Central memory CD4-positive, alpha-beta T cell (primary cell): ENCODE results near the gene CAMKV.
"Not testable (repeated sequence)": the region's sequence is repeated elsewhere in the genome, so short reads cannot be mapped to it uniquely, and the experiment has no call there.

ENCODE experiments used
- DNase-seq: peaks from one replicate; pipeline ENCODE4 v3.0.0; 2022
- total RNA-seq, 3 experiments: gene quantifications; one replicate each; lab custom pipeline; 2026; lab: John Stamatoyannopoulos, UW

The CAMKV gene, protein sequence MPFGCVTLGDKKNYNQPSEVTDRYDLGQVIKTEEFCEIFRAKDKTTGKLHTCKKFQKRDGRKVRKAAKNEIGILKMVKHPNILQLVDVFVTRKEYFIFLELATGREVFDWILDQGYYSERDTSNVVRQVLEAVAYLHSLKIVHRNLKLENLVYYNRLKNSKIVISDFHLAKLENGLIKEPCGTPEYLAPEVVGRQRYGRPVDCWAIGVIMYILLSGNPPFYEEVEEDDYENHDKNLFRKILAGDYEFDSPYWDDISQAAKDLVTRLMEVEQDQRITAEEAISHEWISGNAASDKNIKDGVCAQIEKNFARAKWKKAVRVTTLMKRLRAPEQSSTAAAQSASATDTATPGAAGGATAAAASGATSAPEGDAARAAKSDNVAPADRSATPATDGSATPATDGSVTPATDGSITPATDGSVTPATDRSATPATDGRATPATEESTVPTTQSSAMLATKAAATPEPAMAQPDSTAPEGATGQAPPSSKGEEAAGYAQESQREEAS
- total RNA-seq: 0 to 0.60 (median 0) reads per million in 3 experiments

DNA sequence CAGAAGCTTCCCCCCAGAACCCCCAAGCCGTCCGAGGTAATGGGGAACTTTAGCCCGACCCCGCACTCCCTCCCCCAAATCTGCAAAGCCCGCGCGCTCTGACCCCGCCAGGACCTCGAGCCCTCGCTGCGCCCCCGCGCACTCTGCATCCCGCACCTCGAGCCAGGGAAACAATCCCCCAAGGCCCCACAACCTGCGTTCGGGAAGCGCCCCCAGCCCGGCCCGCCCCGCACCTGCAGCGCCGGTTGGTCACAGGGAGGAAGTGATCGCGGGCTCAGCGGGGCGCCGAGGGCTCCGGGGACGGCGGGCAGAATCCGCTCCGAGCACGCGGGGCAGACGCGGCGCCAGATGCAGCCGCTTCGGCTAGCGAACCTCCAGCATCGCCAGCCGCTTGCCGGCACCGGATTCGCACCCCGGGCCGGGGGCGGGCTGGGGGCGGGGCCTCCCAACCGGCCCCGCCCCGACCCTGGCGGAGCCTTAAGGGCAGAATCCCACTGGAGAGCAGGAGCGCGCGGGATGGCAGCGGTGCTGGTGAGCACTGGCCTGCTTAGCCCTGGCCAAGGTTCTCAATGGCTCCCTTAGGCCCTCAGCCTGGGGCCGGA lies at the start of gene CAMKV:
Gene CAMKV, minus strand, starts transcription at position 382 of the 602 bp plus-strand sequence. CDS start 7,518 bp downstream, outside the sequence.
- DNase-seq: no peak

DNA sequence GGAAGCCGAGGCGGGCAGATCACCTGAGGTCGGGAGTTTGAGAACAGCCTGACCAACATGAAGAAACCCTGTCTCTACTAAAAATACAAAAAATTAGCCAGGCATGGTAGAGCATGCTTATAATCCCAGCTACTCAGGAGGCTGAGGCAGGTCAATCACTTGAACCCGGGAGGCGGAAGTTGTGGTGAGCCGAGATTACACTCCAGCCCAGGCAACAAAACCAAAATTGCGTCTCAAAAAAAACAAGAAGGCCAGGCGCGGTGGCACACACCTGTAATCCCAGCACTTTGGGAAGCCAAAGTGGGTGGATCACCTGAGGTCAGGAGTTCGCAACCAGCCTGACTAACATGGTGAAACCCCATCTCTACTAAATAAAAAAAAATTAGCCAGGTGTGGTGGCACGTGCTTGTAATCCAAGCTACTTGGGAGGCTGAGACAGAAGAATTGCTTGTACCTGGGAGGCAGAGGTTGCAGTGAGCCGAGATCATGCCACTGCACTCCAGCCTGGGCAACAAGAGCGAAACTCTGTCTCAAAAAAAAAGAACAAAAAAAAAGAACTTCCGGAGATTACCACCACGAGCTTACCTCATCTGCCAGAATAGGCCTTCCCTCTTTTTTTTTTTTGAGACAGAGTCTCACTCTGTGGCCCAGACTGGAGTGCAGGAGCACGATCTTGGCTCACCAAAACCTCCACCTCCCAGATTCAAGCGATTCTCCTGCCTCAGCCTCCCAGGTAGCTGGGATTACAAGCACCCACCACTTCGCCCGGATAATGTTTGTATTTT lies 48.3 kb upstream of the CAMKV start:
- not testable (repeated sequence) for DNase-seq

DNA sequence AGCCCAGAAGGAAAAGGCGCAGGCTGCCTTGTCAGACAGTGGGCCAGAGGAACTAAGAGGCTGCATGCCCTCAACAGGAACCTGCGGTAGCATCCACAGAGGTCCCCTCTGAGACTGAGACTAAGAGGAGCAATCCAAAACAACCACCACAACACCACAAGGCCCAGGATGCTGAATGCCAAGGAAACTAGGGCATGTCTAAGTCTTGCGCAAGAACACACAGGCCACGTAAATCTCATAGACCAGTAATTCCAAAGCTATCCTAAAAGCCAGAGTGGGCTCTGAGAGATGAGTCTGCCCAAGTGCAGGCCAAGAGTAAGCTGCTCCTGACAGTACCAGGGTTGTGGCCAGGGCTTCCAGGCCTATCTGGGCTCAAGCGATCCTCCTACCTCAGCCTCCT lies 47.0 kb upstream of the CAMKV start:
- no peak for DNase-seq

DNA sequence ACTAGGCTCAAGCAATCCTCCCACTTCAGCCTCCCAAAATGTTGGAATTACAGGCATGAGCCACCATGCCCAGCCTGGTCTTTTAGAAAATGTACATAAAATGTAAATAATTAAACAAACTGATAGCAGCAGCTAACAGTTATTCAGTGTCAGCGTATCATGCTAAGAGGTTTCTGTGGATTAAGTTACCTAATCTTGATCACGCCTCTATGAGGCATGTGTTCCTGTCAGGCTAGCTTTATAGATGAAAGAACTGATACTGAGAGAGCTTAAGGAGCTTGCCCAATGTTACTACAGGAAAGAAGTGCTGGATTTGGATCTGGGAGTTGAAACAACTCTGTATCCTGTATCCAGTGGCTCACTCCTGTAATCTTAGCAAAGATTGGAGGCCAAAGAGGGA lies 45.2 kb upstream of the CAMKV start:
- DNase-seq: no peak

DNA sequence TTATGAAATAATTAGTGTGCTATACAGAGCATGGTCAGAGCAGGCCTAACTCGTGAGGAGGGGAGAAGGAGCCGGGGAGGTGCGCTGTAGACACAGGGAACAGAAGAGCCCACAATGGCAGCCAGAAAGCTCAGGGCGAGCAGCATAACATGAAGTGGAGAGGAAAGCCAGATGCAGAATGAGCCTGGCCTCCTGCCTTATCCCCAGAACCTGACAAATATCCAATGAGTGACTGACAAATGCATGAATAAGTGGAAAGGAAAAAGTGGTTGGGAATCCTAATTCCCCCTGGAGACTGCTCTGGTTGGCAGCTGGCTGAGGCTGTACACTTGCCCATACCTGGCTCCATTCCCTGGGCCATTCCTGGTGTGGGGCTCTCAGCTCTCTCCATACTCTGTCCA lies 43.2 kb upstream of the CAMKV start:
- no peak for DNase-seq

DNA sequence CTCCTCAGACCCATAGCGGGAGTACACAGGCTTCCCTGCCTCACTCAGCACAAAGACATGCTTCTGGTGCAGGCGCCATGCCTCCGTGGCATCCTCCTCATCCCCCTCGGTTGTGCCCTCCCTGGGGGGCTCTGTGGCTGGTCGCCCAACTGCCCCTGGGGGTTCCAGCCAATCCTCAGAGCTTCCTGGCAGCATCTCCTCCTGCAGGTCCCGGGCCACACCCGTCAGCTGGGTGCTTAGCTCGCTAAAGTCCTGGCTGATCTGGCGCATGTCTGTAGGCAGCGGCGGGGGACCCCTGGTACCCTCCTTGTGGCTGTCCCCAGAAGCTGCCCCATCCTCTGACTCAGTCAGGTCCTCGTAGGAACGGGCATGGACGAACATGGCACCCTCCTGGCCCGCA lies 41.9 kb upstream of the CAMKV start:
- no peak for DNase-seq

DNA sequence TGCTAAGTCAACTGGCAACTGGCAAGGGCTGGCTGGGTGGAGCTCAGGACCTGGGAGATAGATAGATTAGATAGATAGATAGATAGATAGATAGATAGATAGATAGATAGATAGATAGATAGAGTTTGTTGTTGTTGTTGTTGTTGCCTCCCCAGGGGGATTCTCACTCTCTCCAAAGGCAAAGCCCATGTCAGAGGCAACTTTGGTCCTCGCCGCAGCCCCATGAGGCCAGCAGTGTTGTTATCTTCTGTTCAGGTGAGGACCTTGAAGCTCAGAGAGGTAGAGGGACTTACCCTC lies 41.4 kb upstream of the CAMKV start:
- no peak for DNase-seq

DNA sequence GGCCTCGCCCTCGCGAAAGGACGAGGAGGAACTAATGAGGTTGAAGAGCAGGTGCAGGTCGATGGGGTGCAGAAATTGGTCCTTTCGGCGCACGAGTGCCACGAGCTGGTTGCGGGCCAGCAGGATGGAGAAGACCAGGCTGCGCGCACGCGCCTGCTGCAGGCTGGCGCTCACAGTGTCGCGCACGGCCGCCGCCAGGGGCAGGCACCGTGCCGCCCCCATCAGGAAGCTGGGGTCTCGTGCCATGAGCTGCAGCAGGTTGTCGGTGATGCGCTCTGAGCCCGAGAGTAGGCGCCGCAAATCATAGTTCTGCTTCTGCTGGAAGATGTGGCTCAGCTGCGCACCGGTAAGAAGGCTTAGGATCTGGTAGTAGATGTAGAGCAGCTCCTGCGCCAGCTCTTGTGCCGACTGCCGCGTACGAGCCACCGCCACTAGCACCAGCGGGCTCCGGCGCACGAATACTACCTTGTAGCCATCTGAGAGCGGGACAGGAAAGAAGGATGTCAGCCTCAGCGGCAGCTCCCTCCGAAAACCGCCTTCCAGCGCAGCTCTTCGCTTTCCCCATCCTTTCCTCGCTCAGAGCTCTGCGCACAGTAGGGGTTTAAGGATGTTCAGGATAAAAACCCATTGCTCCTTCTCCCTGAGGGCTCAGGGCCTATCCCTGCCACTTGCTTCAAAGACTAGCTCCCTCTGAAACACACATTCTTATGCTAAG lies 40.9 kb upstream of the CAMKV start:
- DNase-seq: no peak

DNA sequence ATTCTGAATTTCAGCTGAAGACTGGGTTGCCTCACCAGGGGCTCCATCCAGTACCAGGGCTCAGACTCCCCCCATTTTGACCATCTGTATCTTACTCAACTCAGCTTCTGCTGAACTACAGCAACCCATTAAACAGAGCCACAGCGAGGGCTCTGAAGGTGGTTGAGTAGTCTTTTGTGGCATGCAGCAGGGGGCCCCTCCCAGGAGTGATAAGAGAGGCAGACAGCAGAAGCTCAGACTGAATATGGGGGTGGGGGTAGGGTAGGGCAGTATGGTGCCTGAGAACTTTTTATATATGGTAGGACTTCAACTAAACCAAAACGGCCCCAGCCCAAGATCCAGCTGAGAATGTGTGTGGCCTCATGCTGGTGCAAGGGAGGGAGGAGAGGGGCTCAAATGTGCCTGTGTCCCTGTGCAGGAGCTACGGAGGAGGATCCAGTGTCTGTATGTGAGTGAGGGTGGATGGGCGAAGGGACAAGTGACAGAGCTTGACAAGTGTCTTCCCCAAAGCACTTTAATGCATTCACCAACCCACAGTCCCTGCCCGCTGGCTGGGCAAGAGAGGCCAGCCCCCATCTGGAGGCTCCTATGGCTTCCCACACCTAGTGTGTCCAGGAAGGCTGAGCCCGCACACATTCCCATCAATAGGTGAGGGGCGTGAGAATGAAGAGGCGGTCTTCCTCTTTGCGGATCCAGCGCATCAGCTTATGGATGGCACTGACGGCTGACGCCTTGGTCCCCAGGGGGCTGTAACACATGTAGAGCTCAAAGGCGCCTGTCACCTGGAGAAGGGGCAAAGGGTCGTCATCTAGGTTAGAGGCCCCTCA lies 38.9 kb upstream of the CAMKV start:
- DNase-seq: no peak

DNA sequence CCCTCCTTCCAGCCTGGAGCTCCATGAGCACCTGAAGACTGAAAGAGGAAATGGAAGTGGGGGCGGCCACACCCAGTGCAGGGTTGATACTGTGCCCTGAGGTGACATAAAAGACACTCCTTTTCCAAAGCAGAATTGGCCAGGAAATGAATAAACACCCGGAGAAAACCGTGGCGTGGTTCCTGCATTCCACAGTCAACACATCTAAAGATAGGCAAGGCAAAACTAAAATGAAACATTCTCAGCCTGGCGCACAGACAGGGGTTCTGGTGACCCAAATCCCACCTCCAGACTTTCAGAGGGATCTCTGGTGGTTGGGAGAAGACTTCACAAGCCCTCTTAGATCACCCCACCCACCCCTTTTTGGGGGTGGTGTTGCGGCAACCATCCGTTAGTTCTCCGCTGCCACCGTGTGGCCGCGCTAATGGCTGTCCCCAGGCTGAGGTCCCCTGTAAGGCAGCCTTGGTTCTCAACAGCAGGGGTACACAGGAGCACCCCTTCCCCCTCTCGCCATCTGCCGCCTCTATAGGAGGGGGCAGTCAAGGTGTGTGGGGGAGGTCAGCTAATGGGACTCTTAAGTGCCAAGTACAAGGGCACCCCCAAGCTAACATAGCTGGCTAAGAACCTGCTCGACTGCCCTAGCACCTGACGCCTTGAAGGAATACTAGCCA lies 36.5 kb upstream of the CAMKV start:
- DNase-seq: peak; percentile 28

DNA sequence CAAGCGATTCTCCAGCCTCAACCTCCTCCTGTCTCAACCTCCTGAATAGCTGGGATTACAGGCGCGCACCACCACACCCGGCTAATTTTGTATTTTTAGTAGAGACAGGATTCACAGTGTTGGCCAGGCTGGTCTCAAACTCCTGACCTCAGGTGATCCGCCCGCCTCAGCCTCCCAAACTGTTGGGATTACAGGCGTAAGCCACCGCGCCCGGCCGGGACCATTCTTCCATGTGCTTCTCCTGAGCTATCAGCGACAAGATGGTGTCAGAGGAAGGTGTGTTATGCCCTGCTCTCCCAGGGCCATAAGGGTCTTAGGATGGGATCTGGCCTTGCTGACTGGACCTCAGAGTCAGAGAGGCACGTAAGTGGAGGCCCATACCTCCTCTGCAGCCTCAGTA lies 34.7 kb upstream of the CAMKV start:
- DNase-seq: not testable (repeated sequence)

DNA sequence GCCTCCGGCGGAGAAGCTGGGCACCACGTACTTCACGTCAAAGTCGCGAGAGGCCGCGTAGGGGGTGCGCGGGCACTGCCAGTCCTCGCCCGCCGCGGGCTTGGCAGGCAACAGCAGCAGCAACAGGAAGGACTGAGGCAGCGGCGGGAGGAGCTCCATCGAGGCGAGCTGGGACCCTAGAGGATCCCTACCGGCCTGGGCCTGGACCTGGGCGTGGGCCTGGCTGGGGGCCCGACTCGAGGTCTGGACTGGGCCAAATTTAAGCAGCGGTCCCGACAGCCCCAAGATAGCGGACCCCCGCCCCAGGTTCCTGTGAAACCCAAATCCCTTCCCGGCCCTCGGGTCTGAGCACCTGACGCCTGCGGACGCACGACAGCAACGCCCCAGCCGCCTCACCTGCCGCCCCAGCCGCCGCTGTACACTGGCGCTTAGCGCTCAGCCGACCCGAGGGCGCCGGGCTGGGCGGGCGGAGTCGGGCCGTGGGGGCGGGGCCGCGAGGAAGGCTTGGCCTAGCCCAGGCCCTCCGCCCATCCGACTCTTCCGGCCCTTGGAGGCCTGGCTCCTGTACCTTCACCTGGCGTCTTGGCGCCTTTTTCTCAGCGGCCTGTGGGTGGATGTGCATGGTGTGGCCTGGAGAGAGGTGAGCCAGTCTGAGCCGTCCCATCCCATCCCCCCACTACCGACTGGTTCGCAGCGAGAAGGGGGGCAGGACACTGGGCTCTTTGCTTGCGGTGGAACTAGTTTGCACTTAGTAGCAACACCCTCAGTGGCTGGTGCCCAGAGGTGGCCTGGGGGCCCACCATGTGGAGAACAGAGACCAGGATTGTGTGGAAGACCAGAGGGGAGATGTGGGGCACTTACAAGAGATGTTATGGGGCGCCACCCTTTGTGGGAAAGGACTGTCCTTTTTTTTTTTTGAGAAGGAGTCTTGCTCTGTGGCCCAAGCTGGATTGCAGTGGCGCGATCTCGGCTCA lies 34.0 kb upstream of the CAMKV start, which contains the start of gene MST1R:
Gene MST1R, minus strand, starts transcription at position 423 of the 974 bp plus-strand sequence. Its CDS starts 264 bp downstream, at position 159.
- peak; percentile 80 for DNase-seq

DNA sequence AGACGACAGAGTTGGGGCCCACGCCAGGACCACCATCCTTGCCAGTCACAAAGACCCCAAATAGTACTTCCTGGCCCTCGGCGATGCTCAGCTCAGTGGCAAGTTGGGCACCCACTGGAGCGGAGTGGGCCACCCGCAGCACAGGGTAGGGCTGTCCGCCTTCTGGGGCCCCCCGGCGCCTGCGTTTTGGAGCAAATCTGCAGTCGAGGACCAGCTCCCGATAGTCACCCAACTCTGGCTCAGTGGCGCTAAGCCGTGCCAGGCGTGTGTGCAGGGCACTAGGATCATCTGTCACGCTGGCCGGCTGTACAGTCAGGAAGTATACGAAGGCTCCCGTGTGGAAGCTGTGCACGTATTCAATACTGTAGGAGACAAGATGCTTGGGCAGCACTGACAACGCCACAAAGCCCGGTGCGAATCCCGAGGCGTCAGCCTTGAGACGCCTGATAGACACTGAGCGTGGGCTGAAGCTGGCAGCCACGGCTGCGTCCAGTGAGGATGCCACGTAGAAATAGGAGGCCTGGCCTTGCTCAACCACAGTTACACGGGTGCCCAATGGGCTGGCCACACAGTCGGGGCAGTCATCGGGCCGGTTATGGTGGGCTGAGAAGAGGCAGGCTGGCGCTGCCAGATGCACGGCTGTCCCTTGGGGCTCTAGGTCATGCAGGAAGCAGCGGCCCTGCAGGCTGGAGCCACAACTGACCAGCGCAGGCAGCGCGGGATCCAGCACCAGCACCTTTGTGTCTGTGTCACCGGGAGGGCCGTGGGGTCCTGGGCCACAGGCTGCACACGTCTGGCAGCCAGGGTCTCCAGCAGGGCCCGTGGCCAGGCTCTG lies 33.0 kb upstream of the CAMKV start:
- no peak for DNase-seq

DNA sequence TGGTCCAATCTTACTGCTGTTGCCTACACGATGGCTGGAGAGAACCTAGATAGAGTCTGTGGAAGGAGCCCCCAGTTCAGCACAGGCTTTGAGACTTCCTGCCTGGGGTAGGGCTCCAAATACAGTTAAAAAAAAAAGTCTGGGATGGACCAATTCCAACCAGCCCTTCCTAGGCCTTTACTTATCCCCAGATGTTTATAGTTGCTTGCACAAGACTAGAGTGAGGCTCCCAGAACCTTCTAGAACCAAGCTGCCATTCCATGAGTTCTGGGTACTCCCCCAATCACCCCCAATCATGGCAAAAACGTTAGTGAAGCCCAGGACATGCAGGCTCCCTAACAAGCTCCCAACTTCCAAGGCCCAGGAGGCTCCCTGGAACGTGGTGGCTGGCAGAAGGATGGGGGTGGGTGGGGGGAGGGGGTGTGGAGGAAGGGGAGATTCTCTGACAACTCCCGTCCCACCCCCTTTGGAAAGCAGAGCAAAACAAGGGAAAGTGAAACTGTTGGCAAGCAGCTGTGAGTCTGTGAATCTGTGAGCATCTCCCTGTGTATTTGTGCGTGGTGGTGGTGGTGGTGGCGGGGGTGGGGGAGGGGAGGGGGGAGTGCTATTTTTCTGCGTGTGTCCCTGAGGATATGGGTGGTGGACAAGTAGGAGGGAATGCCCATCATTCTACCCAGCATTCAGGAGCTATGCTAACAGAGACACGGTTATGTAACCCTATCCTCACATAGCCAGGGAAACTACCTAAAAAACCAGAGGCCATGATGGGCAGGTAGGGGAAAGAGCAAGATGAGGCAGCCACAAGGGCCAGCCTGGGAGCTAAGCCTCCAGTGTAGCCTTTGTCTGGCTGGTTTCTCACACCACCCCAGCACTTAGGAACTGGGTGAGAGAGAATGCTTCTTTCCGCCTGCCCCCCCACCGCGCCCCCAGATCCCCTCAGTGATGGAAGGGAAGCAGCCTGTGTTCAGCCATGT lies 31.9 kb upstream of the CAMKV start:
- no peak for DNase-seq

DNA sequence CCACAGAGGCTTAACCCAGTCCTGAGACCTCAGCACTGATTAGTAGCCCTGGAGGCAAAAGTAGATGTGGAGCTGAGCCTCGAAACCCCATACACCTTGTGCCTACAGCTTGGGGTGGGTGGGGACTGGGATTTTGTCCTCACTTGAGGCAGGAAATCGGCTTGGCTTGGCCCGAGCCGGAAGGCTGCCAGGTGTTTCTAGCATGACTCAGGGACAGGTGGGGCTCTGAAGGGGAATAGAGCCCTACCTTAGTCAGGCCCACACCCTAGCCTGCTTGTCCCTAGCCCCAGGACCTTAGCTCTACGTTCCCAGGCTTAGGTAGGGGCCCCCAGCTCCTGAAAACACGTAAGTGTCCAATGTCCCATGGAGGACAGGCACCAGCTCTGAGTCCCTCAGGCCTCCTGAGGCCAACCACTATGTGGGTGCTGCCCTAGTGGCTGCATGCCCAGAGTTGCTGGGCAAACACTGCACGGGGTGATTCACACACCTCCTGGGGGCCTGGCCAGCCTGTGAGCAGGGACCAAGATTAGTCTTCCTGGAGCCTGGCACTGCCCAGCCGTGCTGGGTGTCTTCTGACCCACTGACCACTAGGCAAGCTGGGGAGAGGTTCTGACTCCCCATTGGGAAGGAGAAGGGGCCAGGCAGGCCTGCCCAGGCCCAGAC lies 30.9 kb upstream of the CAMKV start:
- DNase-seq: no peak

DNA sequence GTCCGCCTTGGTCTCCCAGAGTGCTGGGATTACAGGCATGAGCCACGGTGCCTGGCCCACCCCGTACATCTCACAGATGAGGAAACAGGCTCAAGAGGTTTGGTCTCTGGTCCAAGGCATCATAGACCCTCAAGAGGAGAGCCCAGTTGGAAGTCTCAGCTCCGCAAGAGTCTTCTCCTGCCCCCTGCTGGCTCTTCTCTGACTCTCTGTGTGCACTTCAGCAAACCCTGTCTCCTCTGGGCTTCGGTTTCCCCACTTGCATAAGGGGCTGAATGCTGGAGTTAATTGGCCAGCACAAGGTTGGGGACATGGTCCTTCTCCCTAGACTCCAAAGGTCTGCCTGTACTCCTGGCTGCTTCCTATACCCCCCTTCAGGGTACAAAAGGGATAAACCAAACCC lies 30.1 kb upstream of the CAMKV start:
- no peak for DNase-seq

DNA sequence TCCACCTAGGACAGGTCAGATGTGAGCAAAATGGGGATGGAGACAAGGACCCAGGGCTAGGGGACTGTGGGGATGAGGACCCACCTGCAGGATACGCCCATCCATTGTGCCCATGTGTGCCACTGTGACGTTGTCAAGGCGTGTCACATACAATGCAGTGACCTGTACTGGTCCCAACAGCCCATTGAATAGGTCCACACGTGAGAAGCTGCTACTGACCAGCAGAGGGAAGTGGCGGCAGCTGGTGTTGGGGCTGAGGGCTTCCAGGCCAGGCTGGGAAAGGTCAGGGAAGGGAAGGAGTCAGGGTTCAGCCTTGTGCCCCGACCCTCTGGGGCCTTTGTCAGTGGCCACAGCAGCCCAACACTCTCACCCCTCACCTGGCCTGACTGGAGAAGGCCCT lies 29.3 kb upstream of the CAMKV start:
- DNase-seq: no peak
